ENCODE results near the gene HOXB3.

DNA sequence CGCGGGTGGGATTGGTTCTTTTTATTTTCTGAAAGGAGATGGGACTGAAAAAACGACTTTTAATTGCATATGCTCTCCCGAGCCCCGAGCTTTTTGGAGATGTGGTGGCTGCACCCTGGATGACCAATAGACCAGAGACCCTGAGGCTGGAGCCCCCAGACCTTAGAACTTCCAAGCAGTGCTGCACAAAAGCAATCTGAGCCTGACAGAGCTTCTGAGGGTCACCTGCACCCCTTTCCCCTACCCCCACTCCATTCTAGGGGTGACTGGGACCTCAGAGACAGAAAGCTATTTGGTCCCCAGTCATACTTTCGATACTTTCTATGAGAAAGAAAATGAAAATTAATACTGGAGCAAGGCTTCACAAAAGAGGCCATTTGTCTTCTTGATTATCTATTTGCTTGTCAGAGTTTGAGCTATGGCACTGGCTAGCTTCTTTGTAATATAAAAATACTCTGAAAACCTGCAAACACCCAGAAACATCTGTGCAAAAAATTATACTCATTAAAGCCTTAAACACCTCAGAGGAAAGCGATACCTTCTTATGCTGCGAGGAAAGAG, 15.5 kb downstream of the HOXB3 start:
- TF ChIP-seq POLR2AphosphoS5 (IDR thresholded peaks at IDR 0.05), result no peak
- TF ChIP-seq, protein P1, sequence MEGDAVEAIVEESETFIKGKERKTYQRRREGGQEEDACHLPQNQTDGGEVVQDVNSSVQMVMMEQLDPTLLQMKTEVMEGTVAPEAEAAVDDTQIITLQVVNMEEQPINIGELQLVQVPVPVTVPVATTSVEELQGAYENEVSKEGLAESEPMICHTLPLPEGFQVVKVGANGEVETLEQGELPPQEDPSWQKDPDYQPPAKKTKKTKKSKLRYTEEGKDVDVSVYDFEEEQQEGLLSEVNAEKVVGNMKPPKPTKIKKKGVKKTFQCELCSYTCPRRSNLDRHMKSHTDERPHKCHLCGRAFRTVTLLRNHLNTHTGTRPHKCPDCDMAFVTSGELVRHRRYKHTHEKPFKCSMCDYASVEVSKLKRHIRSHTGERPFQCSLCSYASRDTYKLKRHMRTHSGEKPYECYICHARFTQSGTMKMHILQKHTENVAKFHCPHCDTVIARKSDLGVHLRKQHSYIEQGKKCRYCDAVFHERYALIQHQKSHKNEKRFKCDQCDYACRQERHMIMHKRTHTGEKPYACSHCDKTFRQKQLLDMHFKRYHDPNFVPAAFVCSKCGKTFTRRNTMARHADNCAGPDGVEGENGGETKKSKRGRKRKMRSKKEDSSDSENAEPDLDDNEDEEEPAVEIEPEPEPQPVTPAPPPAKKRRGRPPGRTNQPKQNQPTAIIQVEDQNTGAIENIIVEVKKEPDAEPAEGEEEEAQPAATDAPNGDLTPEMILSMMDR (IDR thresholded peaks at IDR 0.05), result no peak
